ENCODE results near the gene SH3BP2. TPM values are rescaled to one million over a fixed set of nuclear protein-coding genes. Genes with fewer than 3 reads are reported as not detected.

SH3BP2 gene
- total RNA-seq, 1 experiment from 2014 or later, result 52.8 TPM

GRCh38 chr4:2847302-2847871, 54.5 kb downstream of the SH3BP2 start:
- no peak for ATAC-seq
- POLR2A ChIA-PET, result no interaction called here
- Histone ChIP-seq H3K4me1 (ENCODE audit: control insufficient read depth in 1 of 2, insufficient read depth in 2 of 2, low read length in 2 of 2) (peaks cover 9 to 13% of the 10 kb centered on the region in 2 experiments; a peak in 3 of 4 replicates), H3K79me2 (ENCODE audit: insufficient read depth, low read length) (peaks cover 75% of the 10 kb centered on the region), H3K9me3 (ENCODE audit: control insufficient read depth in 1 of 2, insufficient read depth in 1 of 2, low read depth in 1 of 2, low read length in 2 of 2) (no peaks in the 10 kb centered on the region), H3K36me3 (ENCODE audit: control insufficient read depth in 1 of 2, insufficient read depth in 2 of 2, low read length in 2 of 2) (no peaks in the 10 kb centered on the region), H3K4me2 (ENCODE audit: low read length) (no peak overlapping the region), H2AFZ (ENCODE audit: low read depth, low read length, poor library complexity, severe bottlenecking) (no peak overlapping the region), H3K27me3 (ENCODE audit: insufficient read depth, low read length) (no peaks in the 10 kb centered on the region), H4K20me1 (ENCODE audit: insufficient read depth) (0 out of 2 replicates have a peak, but pooled peaks cover 12% of the 10 kb centered on the region), H3K27ac (ENCODE audit: low read depth, low read length) (no peak overlapping the region), H3K9ac (ENCODE audit: low read length) (no peak overlapping the region), H3K9me2 (ENCODE audit: insufficient read depth) (no peaks in the 10 kb centered on the region), H3K4me3 (replicated peaks in 1 of 2; ENCODE audit: low read depth in 1 of 2, low read length in 2 of 2) (no peak overlapping the region)
- BruUV-seq (replicated peaks), result no TSS peak
- CTCF ChIA-PET, result no interaction called here
- TF ChIP-seq ZNF274 (IDR thresholded peaks at IDR 0.05; ENCODE audit: low read depth, low read length) (no peak), SIN3A (IDR thresholded peaks at IDR 0.05; ENCODE audit: low read depth) (no peak)
- DNase-seq (ENCODE audit: low read depth, low spot score), result no peak
- RAD21 ChIA-PET (ENCODE audit: low non-redundant PET in 1 of 2, low total read pairs in 2 of 2, uncharacterized antibody in 2 of 2, unreplicated experiment in 2 of 2), result no interaction called here
- intact Hi-C loops (cut with micrococcal nuclease), result no loop called here

DNA sequence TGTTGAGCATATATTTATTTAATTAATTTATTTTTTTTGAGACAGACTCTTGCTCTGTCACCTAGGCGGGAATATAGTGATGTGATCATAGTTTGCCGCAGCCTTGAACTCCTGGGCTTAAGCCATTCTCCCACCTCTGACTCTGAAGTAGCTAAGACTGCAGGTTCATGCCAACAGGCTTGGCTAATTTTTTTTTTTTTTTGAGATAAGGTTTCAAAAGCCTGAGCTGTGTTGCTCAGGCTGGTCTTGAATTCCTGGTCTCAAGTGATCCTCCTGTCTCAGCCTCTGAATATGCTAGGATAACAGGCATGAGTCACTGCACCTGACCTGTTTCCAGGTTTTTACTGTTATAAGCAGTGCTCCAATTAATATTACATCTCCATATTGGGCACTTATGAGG, 55.6 kb downstream of the SH3BP2 start:
- intact Hi-C loops (cut with micrococcal nuclease), result no loop called here

More for the DNA sequence above, 55.6 kb downstream of the SH3BP2 start:
- Histone ChIP-seq H4K20me1 (ENCODE audit: insufficient read depth) (0 out of 2 replicates have a peak, but pooled peaks cover 12% of the 10 kb centered on the region), H3K4me3 (replicated peaks in 1 of 2; ENCODE audit: low read depth in 1 of 2, low read length in 2 of 2) (no peak overlapping the region), H3K79me2 (ENCODE audit: insufficient read depth, low read length) (peaks cover 83% of the 10 kb centered on the region), H2AFZ (ENCODE audit: low read depth, low read length, poor library complexity, severe bottlenecking) (no peak overlapping the region), H3K9ac (ENCODE audit: low read length) (no peak overlapping the region), H3K36me3 (ENCODE audit: control insufficient read depth in 1 of 2, insufficient read depth in 2 of 2, low read length in 2 of 2) (no peaks in the 10 kb centered on the region), H3K4me1 (ENCODE audit: control insufficient read depth in 1 of 2, insufficient read depth in 2 of 2, low read length in 2 of 2) (peaks cover 4 to 7% of the 10 kb centered on the region in 2 experiments; a peak in 3 of 4 replicates), H3K27ac (ENCODE audit: low read depth, low read length) (no peak overlapping the region), H3K27me3 (ENCODE audit: insufficient read depth, low read length) (no peaks in the 10 kb centered on the region), H3K9me2 (ENCODE audit: insufficient read depth) (no peaks in the 10 kb centered on the region), H3K9me3 (ENCODE audit: control insufficient read depth in 1 of 2, insufficient read depth in 1 of 2, low read depth in 1 of 2, low read length in 2 of 2) (no peaks in the 10 kb centered on the region), H3K4me2 (ENCODE audit: low read length) (no peak overlapping the region)
- RAD21 ChIA-PET (ENCODE audit: low non-redundant PET in 1 of 2, low total read pairs in 2 of 2, uncharacterized antibody in 2 of 2, unreplicated experiment in 2 of 2), result no interaction called here
- no peak for DNase-seq (ENCODE audit: low read depth, low spot score)
- BruUV-seq (replicated peaks), result no TSS peak
- ATAC-seq, result no peak
- CTCF ChIA-PET, result no interaction called here
- POLR2A ChIA-PET, result no interaction called here
- TF ChIP-seq CEBPB (IDR thresholded peaks at IDR 0.05; ENCODE audit: low read depth), result no peak
- TF ChIP-seq CTCF (IDR thresholded peaks at IDR 0.05 in 2 of 3, conservative IDR thresholded peaks at IDR 0.05 in 1 of 3; ENCODE audit: borderline replicate concordance in 1 of 3, insufficient read depth in 1 of 3, low read depth in 2 of 3, low read length in 2 of 3), result no peak
- TF ChIP-seq EZH2 (IDR thresholded peaks at IDR 0.05), result no peak
- TF ChIP-seq SP1 (IDR thresholded peaks at IDR 0.05; ENCODE audit: low read depth), result no peak
- TF ChIP-seq POLR2A (IDR thresholded peaks at IDR 0.05; ENCODE audit: borderline replicate concordance, extremely low read depth, insufficient read depth, insufficient read length), result no peak
- no peak for TF ChIP-seq REST (IDR thresholded peaks at IDR 0.05; ENCODE audit: low read depth)
- no peak for TF ChIP-seq SIN3A (IDR thresholded peaks at IDR 0.05; ENCODE audit: low read depth)
- no peak for TF ChIP-seq ELF1 (IDR thresholded peaks at IDR 0.05; ENCODE audit: borderline replicate concordance, low read depth)
- TF ChIP-seq EGR1 (IDR thresholded peaks at IDR 0.05; ENCODE audit: low read depth), result no peak
- no peak for TF ChIP-seq TCF7L2 (IDR thresholded peaks at IDR 0.05; ENCODE audit: borderline replicate concordance, extremely low read depth, insufficient read depth, insufficient read length)
- no peak for TF ChIP-seq MAX (IDR thresholded peaks at IDR 0.05)
- TF ChIP-seq RAD21 (IDR thresholded peaks at IDR 0.05; ENCODE audit: low read depth), result no peak
- TF ChIP-seq ZNF274 (IDR thresholded peaks at IDR 0.05; ENCODE audit: low read depth, low read length), result no peak
